KMS-11 (cell line): Measurements from ENCODE around the gene OR10A6.

Source experiments
- H2AFZ ChIP-seq: fragments of 200-600 bp; sonication (generic); 2 replicates; pipeline ENCODE4 v1.6.1; 2016; ENCODE audit warnings: antibody characterized with exemption, mixed run types, low read depth
- H3K27ac ChIP-seq: fragments of 200-600 bp; sonication (generic); 2 replicates; pipeline ENCODE4 v1.6.1; 2016; ENCODE audit warnings: mild to moderate bottlenecking, mixed run types
- H3K27me3 ChIP-seq: fragments of 200-600 bp; sonication (generic); 2 replicates; pipeline ENCODE4 v1.6.1; 2017; ENCODE audit warnings: mild to moderate bottlenecking, low read depth, mixed run types, moderate library complexity; ENCODE audit not compliant: insufficient read depth
- H3K36me3 ChIP-seq: fragments of 200-600 bp; sonication (generic); 2 replicates; pipeline ENCODE4 v1.6.1; 2017; ENCODE audit warnings: mild to moderate bottlenecking, mixed run types; ENCODE audit not compliant: insufficient read depth
- H3K4me1 ChIP-seq: fragments of 200-600 bp; sonication (generic); 2 replicates; pipeline ENCODE4 v1.6.1; 2016; ENCODE audit warnings: mild to moderate bottlenecking, low read depth, mixed run types; ENCODE audit not compliant: poor library complexity, severe bottlenecking
- H3K4me2 ChIP-seq: fragments of 200-600 bp; sonication (generic); 2 replicates; pipeline ENCODE4 v1.7.0; 2016; ENCODE audit warnings: mild to moderate bottlenecking, mixed run types
- H3K4me3 ChIP-seq: fragments of 200-600 bp; sonication (generic); IDR thresholded peaks from 2 replicates; pipeline ENCODE4 v1.6.1; 2017; ENCODE audit warnings: low read depth, low read length, mixed read lengths; ENCODE audit not compliant: insufficient read depth
- H3K79me2 ChIP-seq: fragments of 200-600 bp; sonication (generic); 2 replicates; pipeline ENCODE4 v1.6.1; 2016; ENCODE audit warnings: low read depth, mixed run types; ENCODE audit not compliant: insufficient read depth
- H3K9ac ChIP-seq: fragments of 200-600 bp; sonication (generic); 2 replicates; pipeline ENCODE4 v1.6.1; 2016; ENCODE audit warnings: mild to moderate bottlenecking, mixed run types
- H4K20me1 ChIP-seq: fragments of 200-600 bp; sonication (generic); 2 replicates; pipeline ENCODE4 v1.6.1; 2016; ENCODE audit warnings: mild to moderate bottlenecking, mixed run types; ENCODE audit not compliant: insufficient read depth
- CTCF ChIP-seq: fragments of 200-600 bp; sonication (generic); conservative IDR thresholded peaks from 2 replicates; pipeline ENCODE4 v1.6.1; 2017; ENCODE audit warnings: low read depth, mild to moderate bottlenecking, antibody characterized with exemption, low read length, moderate library complexity, mixed read lengths

OR10A6 gene

GRCh38 chr11:7892840-7893254 is 38.2 kb downstream of the OR10A6 start:
- H2AFZ ChIP-seq = peak overlapping the region; percentile 50; the same call in 1 of the 2 replicates
- TF ChIP-seq CTCF = peak; percentile 78

GRCh38 chr11:7892059-7892699 is 38.9 kb downstream of the OR10A6 start:
- H3K4me1 ChIP-seq = no peaks in the 10 kb centered on the region
- H2AFZ ChIP-seq = 0 out of 2 replicates have a peak overlapping the region, but pooled peaks have one; percentile 50
- no peak overlapping the region for H3K4me3 ChIP-seq
- H3K79me2 ChIP-seq = no peaks in the 10 kb centered on the region
- H4K20me1 ChIP-seq = no peaks in the 10 kb centered on the region
- H3K4me2 ChIP-seq = no peak overlapping the region
- H3K9ac ChIP-seq = no peak overlapping the region
- H3K36me3 ChIP-seq = no peaks in the 10 kb centered on the region
- TF ChIP-seq CTCF = no peak
- no peak overlapping the region for H3K27ac ChIP-seq
- no peaks in the 10 kb centered on the region for H3K27me3 ChIP-seq

More at GRCh38 chr11:7892840-7893254, 38.2 kb downstream of the OR10A6 start:
- Histone ChIP-seq H3K4me2 (no peak overlapping the region), H4K20me1 (no peaks in the 10 kb centered on the region), H3K9ac (no peak overlapping the region), H3K79me2 (no peaks in the 10 kb centered on the region), H3K27ac (no peak overlapping the region), H3K27me3 (no peaks in the 10 kb centered on the region), H3K36me3 (no peaks in the 10 kb centered on the region), H3K4me1 (no peaks in the 10 kb centered on the region), H3K4me3 (no peak overlapping the region)

- no peak overlapping the region for H3K4me3 ChIP-seq
- no peaks in the 10 kb centered on the region for H3K79me2 ChIP-seq
- no peak overlapping the region for H3K27ac ChIP-seq
- no peak overlapping the region for H2AFZ ChIP-seq
- no peaks in the 10 kb centered on the region for H3K27me3 ChIP-seq
- no peaks in the 10 kb centered on the region for H3K4me1 ChIP-seq
- no peak for TF ChIP-seq CTCF
- H3K36me3 ChIP-seq = no peaks in the 10 kb centered on the region
- H4K20me1 ChIP-seq = no peaks in the 10 kb centered on the region
- no peak overlapping the region for H3K9ac ChIP-seq
- H3K4me2 ChIP-seq = no peak overlapping the region
These were observed 40.5 kb downstream of the OR10A6 start for GRCh38 chr11:7890417-7891172.

GRCh38 chr11:7889985-7890384 is 41.1 kb downstream of the OR10A6 start:
- H3K9ac ChIP-seq = no peak overlapping the region
- no peaks in the 10 kb centered on the region for H3K27me3 ChIP-seq
- H3K4me1 ChIP-seq = no peaks in the 10 kb centered on the region
- no peak overlapping the region for H3K27ac ChIP-seq
- H3K4me3 ChIP-seq = no peak overlapping the region
- H3K36me3 ChIP-seq = no peaks in the 10 kb centered on the region
- no peaks in the 10 kb centered on the region for H4K20me1 ChIP-seq
- no peaks in the 10 kb centered on the region for H3K79me2 ChIP-seq
- no peak for TF ChIP-seq CTCF
- no peak overlapping the region for H2AFZ ChIP-seq
- no peak overlapping the region for H3K4me2 ChIP-seq
